ENCODE measurements around the gene PPP1R13B.

The PPP1R13B gene

DNA sequence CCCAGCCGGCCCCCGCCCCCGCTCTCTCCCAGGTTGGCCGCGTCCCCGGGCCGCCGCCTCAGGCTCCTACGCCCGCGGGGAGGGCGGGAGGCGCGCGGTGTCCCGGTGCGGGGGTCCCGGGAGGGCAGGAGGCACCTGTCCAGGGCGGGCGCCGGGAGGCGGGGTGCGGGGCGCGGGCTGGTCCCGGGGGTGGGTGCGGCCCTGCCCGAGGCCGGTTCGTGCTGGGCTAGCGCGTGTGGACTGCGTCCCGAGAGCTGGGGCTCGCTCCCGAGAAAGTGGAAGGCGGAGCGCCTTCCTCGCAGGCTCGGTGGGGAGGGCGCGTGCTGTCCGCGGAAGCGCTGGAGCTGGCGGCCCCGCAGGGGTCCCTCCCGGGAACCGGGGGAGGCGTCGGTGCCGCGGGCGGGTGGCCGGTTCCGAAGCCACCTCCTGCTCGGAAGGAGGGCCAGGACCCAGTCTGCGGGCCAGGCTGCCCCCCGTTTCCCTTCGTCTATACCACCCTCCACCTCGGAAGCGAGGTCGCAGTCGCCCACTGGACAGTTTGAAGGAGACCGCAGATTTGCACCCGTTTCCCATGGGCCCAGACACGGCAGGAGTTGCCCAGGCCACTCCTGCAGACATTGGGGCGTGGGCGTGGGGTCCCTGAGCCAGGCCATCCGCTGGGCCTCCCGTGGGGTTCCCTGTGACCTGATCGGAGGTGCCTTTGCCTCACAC lies 131.1 kb downstream of the PPP1R13B start:
- DNase-seq (ENCODE audit: insufficient read length, low spot score), result peak; percentile 48
- TF ChIP-seq POLR2A (IDR thresholded peaks at IDR 0.05; ENCODE audit: low read depth, low read length), result no peak
- no peak for FAIRE-seq

DNA sequence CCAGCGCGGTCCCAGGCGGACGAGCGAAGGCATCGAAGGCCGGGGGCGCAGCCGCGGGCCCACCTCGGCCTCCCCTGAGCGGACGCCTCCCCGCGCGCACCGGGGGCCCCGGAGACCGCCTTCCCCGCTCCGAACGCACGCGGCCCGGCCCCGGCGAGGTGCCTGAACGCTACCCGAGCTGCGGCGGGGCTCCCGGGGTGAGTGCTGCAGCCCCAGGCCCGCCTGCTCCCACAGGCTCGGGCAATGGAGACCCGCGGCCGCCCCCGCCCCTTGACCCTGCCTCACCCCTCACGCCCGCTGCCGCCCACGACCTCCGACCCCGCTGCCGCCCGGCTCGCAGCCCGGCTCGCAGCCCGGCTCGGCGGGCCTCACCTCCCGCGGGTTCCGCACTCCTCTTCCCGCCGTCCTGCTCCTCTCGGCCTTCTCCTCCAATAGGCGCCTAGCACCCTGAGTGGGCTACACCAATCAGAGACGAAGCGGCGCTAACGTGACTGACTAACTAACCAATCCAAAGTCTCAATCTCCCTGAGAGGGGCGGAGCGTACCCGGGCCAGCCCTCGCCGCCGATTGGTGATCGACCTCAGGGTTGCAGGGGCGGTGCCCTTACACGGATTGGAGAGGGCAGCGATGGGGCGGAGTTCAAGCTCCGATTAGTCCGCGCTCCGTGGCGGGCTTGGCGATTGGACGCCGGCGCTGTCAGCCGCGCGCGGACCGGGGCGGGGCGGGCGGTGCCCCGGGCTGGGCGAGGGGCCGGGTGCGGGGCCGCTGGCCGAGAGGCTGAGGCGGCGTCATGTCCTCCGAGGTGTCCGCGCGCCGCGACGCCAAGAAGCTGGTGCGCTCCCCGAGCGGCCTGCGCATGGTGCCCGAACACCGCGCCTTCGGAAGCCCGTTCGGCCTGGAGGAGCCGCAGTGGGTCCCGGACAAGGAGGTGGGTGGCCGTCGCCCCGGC lies 132.0 kb downstream of the PPP1R13B start, which contains the start of the genes XRCC3 and ZFYVE21:
Gene XRCC3 (minus strand): TSS at position 400 of the 949 bp plus-strand sequence. CDS start 4,364 bp downstream, outside the sequence.
Gene ZFYVE21 (plus strand): TSS at position 759 of the 949 bp plus-strand sequence. CDS start 32 bp downstream, at position 791.
- DNase-seq (ENCODE audit: insufficient read length, low spot score), result peak; percentile 99
- TF ChIP-seq POLR2A (IDR thresholded peaks at IDR 0.05; ENCODE audit: low read depth, low read length), result peak; percentile 85
- peak; percentile 92 for FAIRE-seq

DNA sequence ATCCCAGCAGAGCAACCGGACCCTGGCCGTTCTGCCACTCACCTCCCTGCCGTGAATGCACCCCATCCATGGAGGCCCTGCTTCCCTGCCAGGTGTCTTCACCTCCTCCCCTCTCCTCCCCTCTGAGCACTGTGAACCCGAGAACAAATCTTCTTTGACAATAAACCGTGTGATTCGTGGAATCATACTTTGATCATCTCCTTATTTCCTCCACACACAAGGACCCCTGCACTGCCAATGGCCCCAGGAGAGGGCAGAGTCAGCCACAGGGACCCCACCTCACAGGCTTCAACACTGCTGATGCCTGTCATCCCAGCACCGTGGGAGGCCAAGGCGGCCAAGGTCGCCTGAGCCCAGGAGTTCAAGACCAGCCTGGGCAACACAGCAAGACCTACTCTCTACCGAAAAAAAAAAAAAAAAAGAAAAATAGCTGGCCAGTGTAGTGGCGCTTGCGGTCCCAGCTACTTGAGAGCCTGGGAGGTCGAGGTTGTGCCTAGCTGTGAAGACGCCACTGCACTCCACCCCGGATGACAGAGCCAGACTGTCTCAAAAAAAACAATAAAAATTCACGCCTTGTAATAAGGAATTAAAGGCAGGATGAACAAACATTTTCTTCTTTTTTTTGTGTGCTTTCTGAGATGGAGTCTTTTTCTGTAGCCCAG lies 133.2 kb downstream of the PPP1R13B start:
- FAIRE-seq (no peak), DNase-seq (ENCODE audit: insufficient read length, low spot score) (no peak)
- TF ChIP-seq POLR2A (IDR thresholded peaks at IDR 0.05; ENCODE audit: low read depth, low read length), result no peak

DNA sequence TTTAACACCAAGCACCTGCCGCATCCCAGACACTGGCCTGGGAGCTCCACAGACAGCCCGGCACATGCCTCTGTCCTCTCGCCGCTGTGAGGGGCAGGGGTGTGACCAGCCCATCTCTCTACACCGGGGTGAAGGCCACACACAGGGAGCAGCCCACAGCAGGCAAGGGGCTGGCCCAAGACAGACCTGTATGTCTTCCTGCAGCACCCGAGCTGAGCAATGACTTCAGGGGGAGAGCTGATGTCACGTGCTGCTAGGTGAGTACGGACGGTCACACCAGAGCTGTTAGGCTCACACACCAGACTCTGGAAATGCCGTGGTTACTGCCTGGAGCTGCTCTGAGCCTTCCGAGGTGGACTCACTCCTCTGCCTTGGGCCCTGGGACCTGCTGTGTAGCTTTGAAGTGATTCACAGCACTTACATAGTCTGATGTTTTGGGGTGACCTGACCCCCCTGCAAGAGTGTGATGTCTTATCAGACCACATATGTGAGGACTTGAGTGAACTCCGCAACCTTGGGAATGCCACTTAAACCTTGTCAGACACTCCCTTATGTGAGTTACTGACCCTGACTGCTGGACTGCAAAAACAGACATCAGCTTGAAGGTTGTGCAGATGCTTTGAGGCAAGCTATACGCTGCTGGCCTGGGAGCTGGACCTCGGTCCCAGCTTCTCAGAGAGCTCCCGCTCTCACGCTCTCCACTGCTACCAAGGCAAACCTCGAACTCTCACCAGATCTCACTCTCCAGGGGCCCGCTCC lies 133.9 kb downstream of the PPP1R13B start:
- DNase-seq (ENCODE audit: insufficient read length, low spot score) (no peak), FAIRE-seq (no peak)
- no peak for TF ChIP-seq POLR2A (IDR thresholded peaks at IDR 0.05; ENCODE audit: low read depth, low read length)

DNA sequence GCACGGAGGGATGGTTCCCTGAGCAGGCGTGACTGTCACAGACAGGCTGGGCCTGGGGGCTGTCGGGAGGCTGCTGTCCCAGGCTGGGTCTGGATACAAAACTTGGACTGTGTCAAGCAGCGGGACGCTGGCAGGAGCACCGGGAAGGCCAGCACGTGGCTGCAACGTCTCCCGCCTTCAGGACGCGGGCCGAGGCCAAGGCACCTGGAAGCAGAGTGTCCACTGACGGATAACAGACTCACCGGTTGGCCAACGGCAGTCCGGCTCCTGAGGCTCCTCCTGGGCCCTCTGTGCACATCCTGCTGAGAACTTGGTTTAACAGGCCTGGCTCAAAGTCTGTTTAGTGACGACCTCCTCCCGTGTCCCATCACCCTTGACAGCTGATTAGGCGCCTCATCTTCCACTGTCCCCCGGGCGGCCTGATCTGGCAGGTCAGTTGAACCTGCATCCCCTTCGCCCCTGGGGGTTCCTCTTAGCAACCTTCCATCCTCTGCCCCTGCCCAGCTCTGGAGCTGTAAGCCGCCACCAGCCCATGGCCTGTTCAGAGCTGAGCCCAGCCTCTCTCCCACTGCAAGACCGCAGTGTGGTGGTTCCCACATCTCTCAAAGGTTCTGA lies 134.6 kb downstream of the PPP1R13B start:
- DNase-seq (ENCODE audit: insufficient read length, low spot score) (no peak), FAIRE-seq (no peak)
- no peak for TF ChIP-seq POLR2A (IDR thresholded peaks at IDR 0.05; ENCODE audit: low read depth, low read length)

DNA sequence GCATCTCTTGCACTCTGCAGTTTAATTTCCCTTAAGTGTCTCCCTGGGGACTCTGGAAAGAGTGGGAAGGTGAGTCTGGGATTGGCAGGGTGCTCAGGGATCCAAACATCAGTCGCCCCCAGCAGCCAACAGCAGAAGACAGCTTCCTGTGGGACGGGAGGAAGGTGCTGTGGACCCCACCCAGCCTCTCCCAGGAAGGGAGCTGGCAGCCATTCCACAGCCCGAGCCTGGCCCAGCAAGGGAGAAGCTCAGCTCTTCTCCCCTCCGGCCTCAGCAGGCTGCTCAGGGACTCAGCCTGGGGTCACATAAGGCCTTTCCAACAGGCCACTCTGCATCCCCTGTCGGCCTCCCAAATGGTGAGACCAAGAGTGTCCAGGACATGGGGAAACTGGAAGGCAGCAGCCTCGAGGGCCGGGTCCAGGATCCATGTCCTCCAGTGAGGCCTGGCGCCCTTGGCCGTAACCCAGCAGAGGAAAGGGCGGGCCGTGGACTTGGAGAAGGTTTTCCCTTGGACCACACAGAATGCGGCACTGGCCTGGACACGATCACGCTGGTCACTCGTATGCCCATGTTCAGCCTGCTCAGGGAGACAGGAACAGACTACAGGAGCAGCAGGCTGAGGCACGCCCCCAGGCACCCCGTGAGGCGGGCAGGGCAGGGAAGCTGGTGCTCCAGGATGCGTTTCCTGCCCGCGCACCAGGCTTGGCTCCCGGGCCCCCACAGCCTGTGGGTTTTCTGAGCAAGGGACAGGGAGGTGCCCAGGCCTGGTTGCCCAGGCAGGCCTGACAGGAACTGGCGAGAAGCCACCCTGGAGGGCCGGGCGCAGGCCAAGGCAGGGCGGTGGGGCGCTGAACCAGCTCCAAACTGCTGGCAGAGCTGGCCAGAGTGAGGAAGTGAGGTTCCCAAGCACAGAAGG lies 135.6 kb downstream of the PPP1R13B start:
- no peak for TF ChIP-seq POLR2A (IDR thresholded peaks at IDR 0.05; ENCODE audit: low read depth, low read length)
- FAIRE-seq, result no peak
- no peak for DNase-seq (ENCODE audit: insufficient read length, low spot score)

DNA sequence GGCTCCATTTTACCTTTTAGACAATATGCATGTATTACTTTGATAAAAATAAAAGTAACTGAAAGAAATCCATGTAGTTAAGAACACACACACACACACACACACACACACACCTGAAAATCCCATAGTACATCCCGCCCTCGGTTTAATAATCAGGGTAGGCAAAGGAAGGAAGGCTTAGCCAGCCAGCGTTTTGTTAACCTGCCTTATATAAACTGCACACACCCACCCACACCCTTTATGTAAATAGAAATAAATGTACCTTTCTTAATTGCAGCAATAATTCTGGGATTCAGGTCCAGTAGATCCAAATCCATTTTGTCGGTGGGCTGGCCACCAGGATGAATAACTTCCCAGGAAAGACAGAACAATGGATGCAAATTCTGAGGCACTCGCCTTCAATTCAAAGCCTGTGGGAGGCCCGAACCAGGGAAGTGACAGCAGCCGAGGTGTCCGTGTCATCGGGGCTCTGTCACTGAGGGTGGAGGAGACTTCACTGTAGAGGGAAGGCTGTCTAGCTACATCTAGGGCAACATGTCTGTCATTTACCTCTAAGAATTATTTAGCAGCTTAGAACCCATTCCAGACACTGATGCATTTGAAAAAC lies 136.5 kb downstream of the PPP1R13B start:
- no peak for TF ChIP-seq POLR2A (IDR thresholded peaks at IDR 0.05; ENCODE audit: low read depth, low read length)
- DNase-seq (ENCODE audit: insufficient read length, low spot score), result no peak
- FAIRE-seq, result no peak

DNA sequence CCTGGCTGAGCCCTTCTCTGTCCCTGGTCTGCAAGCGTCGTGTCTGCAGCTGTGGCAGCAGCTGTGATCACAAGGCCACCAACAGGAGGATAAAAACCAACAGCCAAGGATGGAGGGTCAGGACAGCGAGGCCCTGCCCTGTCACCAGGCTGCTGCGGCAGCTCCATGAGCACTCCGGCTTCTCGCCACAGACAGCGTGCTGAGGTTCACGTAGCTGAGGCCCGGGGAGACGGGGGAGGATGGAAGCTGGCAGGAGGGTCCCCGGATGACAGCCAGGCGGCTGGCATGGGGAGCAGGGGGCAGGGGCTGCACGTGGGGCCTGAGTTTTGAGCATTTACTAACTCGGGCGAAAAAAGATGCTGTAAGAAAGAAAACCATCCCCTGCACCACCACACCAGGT lies 137.6 kb downstream of the PPP1R13B start:
- TF ChIP-seq POLR2A (IDR thresholded peaks at IDR 0.05; ENCODE audit: low read depth, low read length), result no peak
- FAIRE-seq (no peak), DNase-seq (ENCODE audit: insufficient read length, low spot score) (no peak)

DNA sequence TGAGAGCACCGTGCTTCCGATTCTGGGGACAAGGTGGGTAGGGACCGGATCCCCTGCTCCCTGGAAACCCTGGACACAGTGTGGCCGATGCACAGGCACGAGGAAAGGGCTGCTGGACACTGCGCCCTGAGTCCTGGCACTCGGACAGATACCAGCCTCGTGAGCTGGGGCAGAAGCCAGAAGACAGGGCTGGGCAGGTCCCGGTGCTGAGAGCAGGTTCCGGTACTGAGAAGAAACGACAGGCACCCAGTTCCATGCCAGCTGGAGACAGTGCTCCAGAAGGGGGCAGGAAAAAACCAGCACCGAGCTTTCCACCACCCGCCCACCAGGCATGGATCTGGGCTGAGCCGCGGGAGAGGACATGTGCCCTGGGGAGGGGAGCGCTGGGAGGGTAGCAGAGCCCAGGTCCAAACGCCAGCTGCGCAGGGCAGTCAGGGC lies 138.6 kb downstream of the PPP1R13B start:
- FAIRE-seq, result no peak
- no peak for DNase-seq (ENCODE audit: insufficient read length, low spot score)
- no peak for TF ChIP-seq POLR2A (IDR thresholded peaks at IDR 0.05; ENCODE audit: low read depth, low read length)

DNA sequence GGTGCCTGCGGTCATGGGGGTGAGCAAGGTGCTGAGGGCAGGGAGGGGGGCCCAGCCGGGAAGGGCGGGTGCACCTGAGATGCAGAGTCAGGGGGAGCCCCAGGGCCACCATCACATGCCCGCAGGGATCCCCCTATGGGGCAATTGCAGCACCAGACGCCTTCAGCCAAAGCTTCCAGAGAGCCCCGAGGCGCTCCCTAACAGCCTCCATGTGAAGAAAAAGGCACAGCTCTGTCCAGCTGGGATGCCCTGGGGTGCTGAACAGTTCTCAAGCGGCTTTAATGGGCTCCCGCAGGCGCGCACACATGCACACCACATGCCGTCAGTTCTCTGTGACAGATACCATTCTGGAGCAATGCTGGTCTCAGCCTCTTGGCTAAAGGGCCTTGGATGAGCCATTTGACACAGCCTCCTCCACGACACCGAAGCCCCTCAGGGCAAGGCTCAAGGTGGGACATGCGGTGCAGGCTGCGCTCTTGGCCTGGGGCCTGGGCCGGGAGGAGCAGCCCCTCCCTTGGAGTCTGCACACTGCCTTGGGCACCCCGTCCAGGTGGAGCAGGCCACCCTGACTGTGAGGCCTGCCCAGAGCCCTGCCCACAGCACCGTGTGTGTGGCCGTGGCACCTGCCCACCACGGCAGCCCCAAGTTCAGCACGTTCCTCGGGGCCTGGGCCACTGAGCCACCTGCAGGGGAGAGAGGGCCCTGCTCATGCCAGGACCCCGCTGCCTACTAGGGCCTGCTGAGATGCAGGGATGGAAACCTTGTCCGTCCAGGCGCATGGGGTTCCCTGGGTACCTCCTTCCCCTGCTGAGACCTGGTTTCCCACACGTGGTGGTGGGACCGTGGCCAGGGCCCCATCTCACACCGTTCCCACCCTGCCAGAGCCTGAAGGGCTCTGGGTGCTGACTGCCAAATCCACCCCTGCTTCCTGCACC lies 139.8 kb downstream of the PPP1R13B start:
- FAIRE-seq (no peak), DNase-seq (ENCODE audit: insufficient read length, low spot score) (no peak)
- TF ChIP-seq POLR2A (IDR thresholded peaks at IDR 0.05; ENCODE audit: low read depth, low read length), result no peak
